GM19438 (cell line): ENCODE data around the gene JADE1.

Experiments used
- ATAC-seq: cut with Tn5 transposase; IDR thresholded peaks from one replicate; pipeline ENCODE4 v1.9.1; 2021; ENCODE audit warnings: low read depth; ENCODE audit not compliant: unreplicated experiment

Gene JADE1

GRCh38 chr4:128810331-128810870 is 901 bp downstream of the JADE1 start:
- no peak for ATAC-seq

GRCh38 chr4:128810871-128811570 is 1.5 kb downstream of the JADE1 start:
- ATAC-seq = peak; percentile 44

GRCh38 chr4:128811571-128812441 is 2.3 kb downstream of the JADE1 start:
- ATAC-seq = peak; percentile 53

GRCh38 chr4:128812442-128813235 is 3.1 kb downstream of the JADE1 start:
- peak; percentile 2 for ATAC-seq

GRCh38 chr4:128813965-128814364 is 4.5 kb downstream of the JADE1 start:
- ATAC-seq = no peak

- ATAC-seq = no peak
These were observed 8.9 kb downstream of the JADE1 start for GRCh38 chr4:128818442-128818841.

- ATAC-seq = no peak
These were observed 9.7 kb downstream of the JADE1 start for GRCh38 chr4:128819082-128819742.

- ATAC-seq = no peak
These were observed 11.2 kb downstream of the JADE1 start for GRCh38 chr4:128820671-128821070.

GRCh38 chr4:128821151-128821550 is 11.7 kb downstream of the JADE1 start:
- no peak for ATAC-seq

- ATAC-seq = no peak
These were observed 13.6 kb downstream of the JADE1 start for GRCh38 chr4:128823025-128823661.

GRCh38 chr4:128825226-128825625 is 15.7 kb downstream of the JADE1 start:
- ATAC-seq = no peak

- ATAC-seq = no peak
These were observed 17.8 kb downstream of the JADE1 start for GRCh38 chr4:128827296-128827695.

- no peak for ATAC-seq
These were observed 21.5 kb downstream of the JADE1 start for GRCh38 chr4:128830906-128831503.

- peak; percentile 53 for ATAC-seq
These were observed 22.2 kb downstream of the JADE1 start for GRCh38 chr4:128831531-128832242.

GRCh38 chr4:128832243-128832625 is 22.7 kb downstream of the JADE1 start:
- ATAC-seq = peak; percentile 22

- ATAC-seq = no peak
These were observed 26.2 kb downstream of the JADE1 start for GRCh38 chr4:128835498-128836222.

GRCh38 chr4:128837198-128837597 is 27.7 kb downstream of the JADE1 start:
- no peak for ATAC-seq

GRCh38 chr4:128837679-128838078 is 28.2 kb downstream of the JADE1 start:
- ATAC-seq = no peak
